HG02642 (cell line): Measurements from ENCODE around the gene MAGEE1.

ENCODE experiments used
- ATAC-seq: cut with Tn5 transposase; IDR thresholded peaks from one replicate; pipeline ENCODE4 v1.9.1; 2021; ENCODE audit warnings: mild to moderate bottlenecking; ENCODE audit not compliant: unreplicated experiment, poor library complexity

The MAGEE1 gene

GRCh38 chrX:76427560-76428242, at the start of gene MAGEE1:
Gene MAGEE1 (plus strand): TSS chrX:76427710. CDS start chrX:76427931, 221 bp downstream.
- ATAC-seq, result peak; percentile 97

DNA sequence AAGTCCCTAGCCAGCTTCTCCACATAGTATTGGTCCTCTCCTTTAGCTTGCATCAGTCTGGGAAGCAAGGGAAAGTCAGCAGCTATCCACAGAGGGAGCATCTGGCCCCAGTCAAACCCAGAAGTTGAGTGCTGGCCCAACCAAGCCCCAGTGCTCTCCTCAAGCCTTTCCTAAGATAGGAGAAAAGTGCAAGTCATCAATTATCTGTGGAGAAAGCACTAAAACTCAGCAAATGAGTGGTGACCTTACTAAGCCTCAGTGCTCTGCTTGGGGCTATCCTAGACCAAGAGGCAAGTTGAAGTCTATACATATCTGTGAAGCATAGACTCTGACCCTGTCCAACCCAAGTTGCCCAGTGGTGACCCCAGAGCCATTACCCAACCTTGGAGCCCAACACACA, 28.5 kb upstream of the MAGEE1 start:
- no peak for ATAC-seq

DNA sequence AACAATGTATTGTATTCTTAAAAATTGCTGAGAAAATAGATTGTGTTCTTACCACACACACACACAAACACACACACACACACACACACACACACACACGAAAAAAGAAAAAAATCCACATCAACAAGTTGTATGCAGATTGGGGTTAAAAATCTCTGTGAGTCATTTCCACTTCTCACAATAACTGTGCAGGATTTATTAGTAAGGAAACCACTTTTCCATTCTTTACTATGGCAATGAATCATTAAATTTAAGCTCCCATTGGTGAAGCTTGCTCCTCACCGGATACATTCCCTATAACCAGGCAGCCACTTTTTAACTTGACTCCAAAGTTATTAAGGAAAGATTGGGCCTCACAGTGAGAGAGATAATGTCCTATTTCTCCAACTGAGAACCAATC, 19.7 kb upstream of the MAGEE1 start:
- ATAC-seq, result no peak

- no peak for ATAC-seq
These were observed 7.3 kb upstream of the MAGEE1 start for GRCh38 chrX:76420237-76420636.

DNA sequence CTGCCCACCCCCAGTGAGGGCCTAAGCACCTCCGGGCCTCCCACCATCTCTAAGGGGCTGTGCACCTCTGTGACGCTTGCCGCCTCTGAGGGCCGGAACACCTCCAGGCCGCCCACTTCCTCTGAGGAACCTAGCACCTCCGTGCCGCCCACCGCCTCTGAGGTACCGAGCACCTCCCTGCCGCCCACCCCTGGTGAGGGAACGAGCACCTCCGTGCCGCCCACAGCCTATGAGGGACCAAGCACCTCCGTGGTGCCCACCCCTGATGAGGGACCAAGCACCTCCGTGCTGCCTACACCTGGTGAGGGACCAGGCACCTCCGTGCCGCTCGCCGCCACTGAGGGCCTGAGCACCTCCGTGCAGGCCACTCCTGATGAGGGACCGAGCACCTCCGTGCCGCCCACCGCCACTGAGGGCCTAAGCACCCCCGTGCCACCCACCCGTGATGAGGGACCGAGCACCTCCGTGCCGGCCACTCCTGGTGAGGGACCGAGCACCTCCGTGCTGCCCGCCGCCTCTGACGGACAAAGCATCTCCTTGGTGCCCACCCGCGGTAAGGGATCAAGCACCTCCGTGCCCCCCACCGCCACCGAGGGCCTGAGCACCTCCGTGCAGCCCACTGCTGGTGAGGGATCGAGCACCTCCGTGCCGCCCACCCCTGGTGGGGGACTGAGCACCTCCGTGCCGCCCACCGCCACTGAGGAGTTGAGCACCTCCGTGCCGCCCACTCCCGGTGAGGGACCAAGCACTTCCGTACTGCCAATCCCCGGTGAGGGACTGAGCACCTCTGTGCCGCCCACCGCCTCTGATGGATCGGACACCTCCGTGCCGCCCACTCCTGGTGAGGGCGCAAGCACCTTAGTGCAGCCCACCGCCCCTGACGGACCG, 977 bp downstream of the MAGEE1 start:
- peak; percentile 41 for ATAC-seq

GRCh38 chrX:76433219-76433618, 5.7 kb downstream of the MAGEE1 start:
- ATAC-seq, result no peak

DNA sequence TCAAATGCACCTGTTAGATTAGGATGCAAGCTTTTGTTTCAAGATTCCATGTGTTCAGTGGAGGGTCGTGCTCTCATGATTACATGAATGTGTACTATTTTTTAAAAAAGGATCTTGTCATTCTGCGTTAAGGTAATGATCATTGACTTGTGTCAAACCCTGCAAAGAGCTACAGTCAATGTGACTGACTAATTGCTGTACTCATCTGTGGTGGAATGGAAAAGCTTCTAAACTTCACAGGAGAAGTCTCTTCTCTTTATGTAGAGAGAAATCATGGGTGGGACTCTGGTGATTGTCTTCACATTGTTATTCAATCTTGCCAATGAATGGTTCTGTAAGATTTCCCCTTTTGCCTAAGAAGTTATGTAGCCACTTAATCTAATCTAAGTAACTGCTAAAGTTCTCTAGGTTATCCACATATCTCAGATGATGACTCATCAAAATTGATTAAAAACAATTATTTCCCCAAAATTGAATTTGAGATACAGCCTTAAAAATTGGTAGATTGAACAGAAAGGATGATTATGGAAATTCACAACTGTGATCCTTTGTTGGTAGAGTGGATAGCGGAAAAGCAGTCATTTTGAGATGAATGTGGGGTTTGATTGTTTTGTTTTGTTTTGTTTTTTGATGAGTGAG, 6.7 kb downstream of the MAGEE1 start:
- ATAC-seq, result no peak

GRCh38 chrX:76439188-76439587, 11.7 kb downstream of the MAGEE1 start:
- no peak for ATAC-seq

- no peak for ATAC-seq
These were observed 26.4 kb downstream of the MAGEE1 start for GRCh38 chrX:76453737-76454406.

GRCh38 chrX:76454456-76454927, 27.0 kb downstream of the MAGEE1 start:
- no peak for ATAC-seq

- ATAC-seq, result no peak
These were observed 49.8 kb downstream of the MAGEE1 start for GRCh38 chrX:76477353-76477752.
